T1000 (cell line): ENCODE results near the gene ANKDD1B.
"Not testable (repeated sequence)": the region's sequence is repeated elsewhere in the genome, so short reads cannot be mapped to it uniquely, and the experiment has no call there.

Experiments used
- DNase-seq: peaks from one replicate; lab custom pipeline; 2025; ENCODE audit warnings: mixed read lengths; lab: John Stamatoyannopoulos, UW

ANKDD1B gene

DNA sequence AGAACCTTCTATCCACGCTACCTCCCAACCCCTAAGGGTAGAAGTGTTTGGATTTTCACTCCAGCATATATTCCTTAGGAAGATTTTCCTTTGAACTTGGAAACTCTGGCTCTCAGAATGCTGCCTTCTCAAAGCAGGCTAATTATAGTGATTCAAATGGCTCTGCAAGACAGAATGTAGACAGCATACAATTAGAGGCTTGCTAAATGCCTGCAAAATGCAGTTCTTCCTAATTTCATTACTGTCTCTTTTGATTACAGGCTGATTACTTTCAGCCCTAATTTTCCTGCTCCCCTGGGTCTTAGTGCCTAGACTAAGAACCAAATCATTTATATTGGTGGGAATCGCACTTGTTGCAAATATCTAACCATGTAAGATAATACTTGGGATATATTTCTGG is 50.8 kb downstream of the ANKDD1B start:
- DNase-seq = no peak

DNA sequence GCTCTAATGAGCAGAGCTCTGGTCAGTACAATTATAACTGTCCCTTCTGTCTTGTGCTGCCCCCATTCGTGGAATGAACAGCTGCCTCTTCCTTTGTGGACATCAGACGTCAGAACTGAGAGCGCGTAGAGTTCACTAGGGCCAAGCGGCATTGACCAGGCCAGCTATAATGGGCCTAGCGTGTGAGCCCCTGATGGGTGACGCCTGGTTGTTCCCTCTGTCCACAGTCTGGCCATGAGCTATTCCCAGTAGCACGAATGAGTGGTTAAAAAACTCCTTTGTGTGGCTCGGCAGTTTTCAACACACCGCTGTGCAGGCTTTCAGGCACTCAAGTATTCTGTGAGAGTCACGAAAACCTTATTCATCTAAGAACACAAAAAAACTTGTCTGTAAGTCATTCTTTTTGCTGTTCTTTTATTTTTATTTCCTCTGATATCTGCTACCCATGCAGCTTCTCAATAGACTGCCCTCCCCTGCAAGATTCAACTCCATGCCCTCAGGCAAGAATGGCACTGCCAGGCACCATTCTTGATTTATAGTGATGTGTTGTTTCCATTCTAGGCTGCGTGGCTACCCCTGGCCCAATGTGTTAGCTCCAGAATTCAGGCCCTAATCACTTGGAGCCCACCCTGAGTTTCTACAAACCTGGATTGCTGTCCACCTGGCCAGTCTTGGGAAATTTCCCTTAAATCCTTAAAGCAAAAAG is 52.5 kb downstream of the ANKDD1B start:
- DNase-seq = no peak

DNA sequence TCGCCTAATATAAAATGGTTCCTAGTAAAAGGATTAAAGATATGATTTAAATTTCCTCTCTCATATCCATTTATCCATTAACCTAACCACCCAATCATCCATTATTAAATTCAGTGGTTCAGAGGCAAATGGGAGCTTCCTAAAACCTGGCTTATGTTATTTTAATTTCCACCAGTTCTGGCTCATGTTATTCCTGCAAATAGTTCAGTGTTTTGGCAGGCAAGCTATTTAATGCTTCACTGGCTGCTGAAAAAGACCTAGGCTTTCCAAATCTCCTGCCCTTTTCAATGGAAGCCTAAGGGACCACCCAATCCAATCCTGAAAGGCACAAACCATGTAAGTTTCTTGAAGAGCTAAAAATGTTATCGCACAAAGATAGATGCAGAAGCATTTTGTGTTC is 53.7 kb downstream of the ANKDD1B start:
- no peak for DNase-seq

DNA sequence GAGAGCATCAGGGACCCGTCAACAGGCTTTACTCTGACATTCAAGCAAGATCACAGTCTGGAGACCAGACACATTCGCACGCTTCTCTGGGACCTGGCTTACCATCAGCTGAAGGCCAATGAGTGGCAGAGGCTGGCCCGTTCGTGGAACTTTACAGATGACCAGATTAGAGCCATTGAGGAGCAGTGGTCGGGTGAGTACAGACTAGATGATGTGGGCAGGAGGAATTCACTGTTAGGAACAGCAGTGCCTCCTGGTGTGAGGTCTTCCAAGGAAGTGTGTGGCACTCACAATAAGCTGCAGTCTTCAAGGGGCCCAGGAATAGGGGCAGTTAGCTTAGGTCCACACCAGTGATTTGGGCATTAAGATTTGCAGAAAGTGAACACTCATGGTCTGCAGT is 55.5 kb downstream of the ANKDD1B start:
- DNase-seq = no peak

DNA sequence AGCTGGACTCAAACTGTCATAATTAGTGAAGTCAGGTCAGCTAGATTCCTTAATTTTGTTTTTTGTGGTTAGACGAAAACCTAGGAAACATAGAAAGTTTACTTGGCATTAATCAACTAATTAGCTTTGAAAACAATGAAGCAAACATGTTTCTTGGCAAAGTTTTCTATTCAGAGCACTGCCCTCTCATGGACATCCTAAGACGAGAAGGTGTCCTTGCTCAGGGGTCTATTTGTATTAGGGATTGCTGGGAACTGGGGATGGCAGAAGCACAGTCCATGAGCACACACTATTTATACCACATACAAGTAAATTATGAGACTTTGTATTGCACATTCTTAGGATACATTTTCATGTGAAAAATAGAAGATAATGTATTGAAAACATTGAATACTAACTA is 56.3 kb downstream of the ANKDD1B start:
- no peak for DNase-seq

DNA sequence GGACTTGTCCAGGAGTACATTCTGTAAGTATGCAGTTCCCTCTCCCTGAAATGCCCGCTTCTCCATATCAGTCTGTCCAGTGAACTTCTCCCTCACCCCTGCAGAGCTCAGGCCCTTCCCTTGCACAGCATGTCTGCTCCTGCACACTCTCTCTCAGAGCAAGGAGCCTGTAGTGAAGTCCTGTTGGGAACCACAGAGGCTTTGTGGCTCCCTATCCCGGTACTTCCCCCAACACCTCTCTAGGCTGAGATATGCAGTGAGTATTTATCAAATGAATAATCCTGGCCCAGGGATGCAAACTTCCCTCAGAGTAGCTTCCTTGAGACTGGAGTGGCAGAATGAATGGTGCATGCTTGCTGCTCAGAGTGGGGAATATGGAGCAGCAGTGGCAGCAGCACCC is 57.2 kb downstream of the ANKDD1B start:
- DNase-seq = no peak

DNA sequence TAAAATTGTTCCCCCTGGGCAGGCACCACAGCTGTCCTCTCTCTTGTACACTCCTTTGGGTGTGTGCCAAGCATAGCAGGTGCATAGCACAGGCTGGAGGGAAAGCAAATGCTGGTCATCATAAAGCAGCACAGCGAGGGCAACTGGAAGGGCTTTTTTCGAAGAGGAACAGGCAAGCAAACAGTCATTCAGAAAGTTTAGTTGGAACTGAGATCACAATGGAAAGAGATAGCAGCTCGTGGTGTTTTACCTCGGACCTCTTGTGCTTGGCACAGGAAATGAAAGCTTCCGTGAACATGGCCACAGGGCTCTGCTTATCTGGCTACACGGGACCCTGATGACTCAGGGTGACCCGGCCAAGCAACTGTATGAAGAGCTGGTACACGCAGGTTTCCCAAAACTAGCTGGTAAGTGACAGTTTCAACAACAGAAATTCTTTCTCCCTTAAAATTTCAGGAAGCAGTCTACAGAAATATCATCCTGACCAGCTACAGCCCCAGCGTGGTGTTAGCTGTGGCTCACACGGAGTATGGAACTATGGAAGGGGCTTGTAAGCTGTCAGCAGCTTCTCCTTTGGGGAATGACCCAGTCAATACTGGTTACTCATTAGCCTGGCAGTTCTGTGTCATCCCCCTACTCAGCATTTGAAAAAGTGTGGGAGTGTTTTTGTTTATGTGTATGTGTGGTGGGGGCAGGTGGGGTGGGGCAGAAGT is 57.9 kb downstream of the ANKDD1B start:
- peak; percentile 4 for DNase-seq

DNA sequence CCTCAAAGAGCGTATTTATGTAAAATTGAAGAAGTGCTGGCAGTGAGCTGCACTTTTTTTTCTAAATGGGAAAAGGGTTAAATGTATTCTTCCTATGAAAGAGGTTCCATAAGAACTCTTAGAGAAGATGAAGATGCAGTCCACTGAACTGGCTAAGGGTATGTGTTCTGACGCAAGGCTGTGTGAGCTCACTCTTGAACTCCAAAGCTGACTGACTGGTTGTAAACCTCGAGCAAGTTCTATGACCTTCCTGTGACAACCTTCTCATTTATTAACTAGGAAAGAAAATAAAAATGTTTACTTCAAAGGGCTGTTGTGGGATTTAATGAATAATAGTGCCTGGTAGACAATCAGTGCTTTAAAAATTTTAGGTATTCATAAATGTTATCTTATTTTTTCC is 59.3 kb downstream of the ANKDD1B start:
- no peak for DNase-seq

DNA sequence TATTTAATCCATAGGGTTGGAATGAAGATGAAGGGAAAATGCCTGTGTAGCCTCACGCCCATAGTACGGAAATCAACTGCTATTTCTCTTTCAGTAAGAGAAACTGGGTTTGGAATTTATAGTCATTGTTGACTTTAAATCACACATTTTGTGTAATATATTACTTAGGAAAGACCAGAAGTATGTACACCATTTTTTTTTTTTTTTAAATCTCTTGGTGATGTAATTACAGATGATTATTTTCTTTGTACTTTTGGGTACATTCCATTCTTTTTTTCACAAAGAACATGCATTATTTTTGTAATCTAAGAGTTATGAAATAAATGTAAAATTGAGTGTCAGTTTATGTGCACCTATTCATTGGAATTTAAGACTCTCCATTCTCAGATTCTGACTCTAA is 60.3 kb downstream of the ANKDD1B start:
- DNase-seq = no peak

DNA sequence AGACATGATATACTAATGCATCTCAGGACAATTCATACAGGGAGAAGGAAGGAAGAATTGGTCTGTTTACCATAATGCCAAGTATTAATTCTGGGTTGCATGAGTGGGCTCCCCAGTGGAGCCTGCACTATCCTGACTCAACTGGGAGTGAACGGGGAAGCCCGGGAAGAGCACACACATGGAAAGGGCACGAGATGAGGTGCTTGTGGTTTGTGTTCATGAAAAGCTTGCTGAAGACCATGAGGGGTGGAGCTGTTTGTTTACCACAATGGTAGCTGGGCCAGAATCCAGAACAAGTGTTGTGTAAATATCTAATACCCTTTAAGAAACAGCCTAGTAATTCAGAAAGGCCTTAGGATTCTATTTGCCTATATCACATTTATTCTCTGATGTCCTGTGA is 61.4 kb downstream of the ANKDD1B start:
- DNase-seq = no peak

DNA sequence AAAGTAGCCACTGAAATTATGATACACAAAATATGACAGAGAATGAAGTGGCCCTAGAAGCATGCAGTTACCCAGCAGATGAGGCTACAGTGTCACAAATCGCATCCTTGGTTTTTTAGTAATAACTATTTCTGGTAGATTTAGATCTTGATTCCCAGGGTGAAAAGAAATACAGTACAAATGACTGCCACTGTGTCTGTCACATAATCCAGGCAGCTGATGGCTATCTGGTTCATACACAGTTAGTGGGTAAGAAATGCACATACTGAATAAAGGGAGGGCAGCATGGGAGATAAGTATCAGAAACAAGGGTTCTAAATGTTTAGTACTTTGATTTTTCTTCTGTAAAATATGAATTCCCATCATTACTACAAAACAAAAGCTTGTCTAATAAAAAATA is 64.5 kb downstream of the ANKDD1B start:
- no peak for DNase-seq

DNA sequence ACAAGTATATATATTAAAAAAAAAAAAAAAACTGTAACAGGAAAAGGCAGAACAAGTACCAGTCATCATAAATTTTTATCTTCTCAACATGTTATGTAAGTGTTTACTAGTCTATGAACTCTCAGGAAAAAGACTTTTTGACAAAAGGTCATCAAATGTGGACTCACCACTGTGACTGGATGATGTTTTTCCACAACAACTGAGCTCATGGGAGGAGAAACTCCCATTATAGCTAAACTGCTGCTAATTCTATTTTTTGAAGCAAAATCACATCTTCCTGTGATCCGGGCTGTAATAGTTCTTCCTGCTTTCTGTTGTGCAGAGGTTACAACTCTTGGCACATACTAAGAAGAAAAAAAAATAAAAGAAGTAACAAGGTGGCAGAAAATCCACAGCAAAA is 66.4 kb downstream of the ANKDD1B start:
- no peak for DNase-seq

DNA sequence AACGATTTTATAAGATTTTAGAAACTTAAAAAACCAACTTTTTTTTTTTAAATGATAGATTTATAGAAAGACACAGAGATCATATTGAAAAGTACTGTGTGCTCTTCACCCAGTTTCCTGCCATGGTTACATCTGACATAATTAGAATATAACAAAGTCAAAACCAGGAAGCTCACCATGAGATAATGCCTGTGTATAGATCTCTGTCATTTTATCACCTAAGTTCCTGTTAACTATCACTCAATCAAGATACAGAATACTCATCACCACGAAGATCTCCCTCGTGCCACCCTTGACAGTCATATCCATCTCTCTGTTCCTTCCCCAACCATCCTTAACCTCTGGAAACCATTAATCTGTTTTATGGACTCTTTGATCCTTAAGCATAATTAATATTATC is 66.9 kb downstream of the ANKDD1B start:
- no peak for DNase-seq

DNA sequence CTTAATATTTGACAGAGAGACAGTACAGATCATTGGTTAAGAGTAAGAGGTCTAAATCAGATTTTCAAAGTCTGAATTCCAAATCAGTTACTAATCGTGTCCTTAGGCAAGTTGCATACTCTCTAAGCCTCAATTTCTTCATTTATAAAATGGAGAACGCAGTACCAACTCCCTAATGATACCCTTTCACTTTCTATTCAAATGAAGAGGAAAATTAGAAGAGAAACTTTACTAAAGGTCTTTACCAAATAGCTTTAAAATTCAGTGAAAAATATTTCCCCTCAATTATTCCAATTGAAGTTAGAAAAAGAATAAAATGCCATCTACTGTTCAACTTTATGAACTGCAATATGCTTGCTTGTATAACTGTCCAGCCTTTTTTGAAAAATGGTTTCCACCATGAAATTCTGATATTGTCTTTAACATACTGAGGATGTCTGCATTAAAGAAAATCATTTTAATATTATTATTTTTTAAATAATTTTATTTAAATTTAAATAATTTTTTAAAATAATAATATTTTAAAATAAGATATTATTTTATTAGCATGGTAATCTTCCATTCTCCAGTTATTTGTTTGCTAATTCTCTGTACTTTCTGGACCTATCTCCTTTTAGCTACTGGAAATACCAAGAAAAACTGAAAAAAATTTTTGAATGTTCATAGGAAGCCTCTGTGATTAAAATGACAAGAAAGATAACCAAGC is 70.0 kb downstream of the ANKDD1B start:
- no peak for DNase-seq

DNA sequence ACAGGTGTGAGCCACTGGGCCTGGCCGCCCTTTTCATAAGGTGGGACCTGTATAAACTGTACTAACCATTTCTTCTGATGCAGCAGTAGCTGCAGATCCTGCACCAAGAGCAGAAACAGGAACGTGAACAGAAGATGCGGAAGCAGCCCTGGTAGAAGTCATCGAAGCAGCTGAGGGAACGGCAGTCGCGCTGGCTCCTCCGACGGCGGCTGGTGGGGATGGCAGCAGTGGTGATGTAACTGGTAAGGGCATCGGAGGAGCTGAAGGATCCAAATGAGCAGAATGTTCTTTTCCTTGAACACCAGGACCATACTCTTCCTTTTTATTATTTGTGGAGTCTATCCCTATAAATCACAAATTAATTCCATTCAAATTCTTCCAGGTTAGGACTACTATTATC is 73.9 kb downstream of the ANKDD1B start:
- no peak for DNase-seq

DNA sequence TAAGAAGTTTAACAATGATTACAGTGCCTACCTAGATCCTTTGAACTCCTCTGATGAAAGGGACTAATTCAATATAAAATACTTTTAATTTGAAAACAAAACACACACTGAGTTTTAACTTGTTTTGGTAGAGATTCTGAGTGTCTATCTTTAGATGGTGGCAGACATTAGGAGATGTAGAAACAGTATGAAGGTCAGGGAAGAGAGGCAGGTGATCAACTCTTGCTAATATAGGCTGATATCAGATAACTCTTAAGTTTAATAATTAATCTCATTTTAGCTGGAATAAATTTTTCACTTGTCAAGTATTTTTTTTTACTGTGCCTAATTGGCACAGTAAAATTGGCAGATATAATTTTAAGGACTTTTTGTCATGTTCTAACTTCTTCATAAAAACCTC is 75.2 kb downstream of the ANKDD1B start:
- no peak for DNase-seq

DNA sequence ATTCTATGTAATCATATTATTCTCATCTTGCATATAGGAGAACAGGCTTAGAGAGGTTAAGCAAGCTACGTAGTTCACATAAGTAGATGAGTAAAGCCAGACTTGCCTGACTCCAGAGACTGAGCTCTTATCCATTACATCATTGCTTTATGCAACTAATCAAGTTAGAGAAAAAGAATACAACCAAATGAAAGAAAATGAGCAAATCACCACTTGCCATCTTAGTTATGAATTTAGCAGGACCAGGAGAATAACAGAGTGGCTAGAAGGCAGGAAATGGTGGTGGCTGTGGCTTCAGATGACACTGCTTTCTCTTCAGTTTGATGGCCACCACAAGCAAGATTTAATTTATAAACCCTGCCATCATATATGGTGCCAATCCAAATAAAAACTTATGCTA is 79.4 kb downstream of the ANKDD1B start:
- DNase-seq = no peak

DNA sequence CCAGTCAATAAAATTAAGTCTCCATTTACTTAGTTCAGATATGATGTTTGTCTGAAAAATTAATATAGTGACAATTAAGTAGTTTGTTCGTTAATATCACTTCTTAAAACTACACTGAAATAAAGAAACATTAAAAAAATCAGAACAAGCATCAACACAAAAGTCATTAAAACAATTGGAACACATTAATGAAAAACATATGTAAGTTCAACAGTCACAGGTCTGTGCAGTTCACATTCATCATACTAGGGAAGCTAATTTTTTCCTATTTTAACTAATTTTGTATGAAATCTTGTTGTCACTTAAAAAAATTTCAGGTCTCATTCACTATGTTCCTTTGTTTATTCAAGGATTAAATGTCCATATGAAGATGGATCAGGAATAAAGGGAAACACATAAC is 83.5 kb downstream of the ANKDD1B start:
- DNase-seq = no peak

DNA sequence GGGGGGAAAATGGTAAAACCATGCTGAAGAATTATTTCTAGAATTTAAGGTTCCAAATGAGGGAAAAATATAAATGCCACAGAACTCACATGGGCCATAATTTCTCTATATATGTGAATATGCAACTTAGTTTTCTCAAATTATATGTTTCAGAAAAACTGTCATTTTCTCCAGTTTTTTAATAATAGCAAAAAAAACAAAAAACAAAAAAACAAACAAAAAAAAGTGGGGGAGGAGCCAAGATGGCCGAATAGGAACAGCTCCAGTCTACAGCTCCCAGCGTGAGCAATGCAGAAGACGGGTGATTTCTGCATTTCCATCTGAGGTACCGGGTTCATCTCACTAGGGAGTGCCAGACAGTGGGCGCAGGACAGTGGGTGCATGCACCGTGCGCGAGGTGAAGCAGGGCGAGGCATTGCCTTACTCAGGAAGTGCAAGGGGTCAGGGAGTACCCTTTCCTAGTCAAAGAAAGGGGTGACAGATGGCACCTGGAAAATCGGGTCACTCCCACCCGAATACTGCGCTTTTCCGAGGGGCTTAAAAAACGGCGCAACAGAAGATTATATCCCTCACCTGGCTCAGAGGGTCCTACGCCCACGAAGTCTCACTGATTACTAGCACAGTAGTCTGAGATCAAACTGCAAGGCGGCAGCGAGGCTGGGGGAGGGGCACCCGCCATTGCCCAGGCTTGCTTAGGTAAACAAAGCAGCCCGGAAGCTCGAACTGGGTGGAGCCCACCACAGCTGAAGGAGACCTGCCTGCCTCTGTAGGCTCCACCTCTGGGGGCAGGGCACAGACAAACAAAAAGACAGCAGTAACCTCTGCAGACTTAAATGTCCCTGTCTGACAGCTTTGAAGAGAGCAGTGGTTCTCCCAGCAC is 84.5 kb downstream of the ANKDD1B start:
- not testable (repeated sequence) for DNase-seq

DNA sequence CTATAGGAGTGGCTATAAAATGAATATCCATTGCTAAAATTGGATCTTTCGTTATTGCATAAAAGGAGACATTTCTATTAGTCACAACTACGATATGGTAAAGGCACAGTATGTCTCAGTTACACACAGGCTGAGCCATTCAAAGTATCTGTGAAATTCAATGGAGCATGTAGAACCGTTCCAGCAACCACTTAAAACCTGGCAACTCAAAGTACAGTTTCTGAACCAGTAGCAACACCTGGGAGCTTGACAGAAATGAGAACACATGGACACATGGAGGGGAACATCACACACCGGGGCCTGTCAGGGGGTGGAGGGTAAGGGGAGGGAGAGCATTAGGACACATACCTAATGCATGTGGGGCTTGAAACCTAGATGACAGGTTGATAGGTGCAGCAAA is 90.6 kb downstream of the ANKDD1B start:
- no peak for DNase-seq

DNA sequence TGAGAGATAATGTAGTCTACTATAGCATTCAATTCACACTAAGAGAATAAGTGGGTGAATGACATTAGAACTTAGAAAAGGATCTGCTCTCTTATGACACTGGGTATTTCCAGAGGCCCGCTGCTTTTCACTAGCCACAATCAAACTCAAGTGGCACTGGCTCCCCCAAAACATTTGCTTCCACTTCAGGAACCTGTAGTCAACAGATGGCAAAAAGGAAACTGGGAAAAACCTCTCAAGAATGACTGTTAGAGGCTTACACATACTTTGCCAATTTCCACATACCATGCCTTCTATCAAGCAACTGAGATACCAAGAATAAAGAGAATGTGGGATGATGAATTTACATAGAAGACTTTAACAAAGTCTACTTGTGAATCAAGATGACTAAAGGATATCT is 94.8 kb downstream of the ANKDD1B start:
- no peak for DNase-seq

DNA sequence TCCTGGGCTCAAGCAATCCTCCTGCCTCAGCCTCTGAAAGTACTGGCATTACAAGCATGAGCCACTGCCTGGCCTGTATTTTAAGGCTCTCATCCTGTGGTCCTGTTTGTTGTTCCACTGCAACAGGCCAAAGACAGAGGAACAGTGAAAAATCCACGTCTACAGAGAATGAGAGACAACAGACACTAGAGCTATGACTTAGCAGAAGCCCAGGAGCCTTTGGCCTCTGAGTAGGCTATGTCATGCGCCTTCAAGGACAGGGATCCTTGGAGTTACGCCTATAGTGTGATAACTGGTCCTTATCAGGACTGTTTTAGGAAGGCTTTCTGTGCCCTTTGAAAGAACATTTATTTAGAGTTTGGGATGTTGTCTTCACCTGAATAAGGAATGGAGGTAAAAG is 95.5 kb downstream of the ANKDD1B start:
- no peak for DNase-seq
